ENCODE data around the gene NUP210.

Gene NUP210

DNA sequence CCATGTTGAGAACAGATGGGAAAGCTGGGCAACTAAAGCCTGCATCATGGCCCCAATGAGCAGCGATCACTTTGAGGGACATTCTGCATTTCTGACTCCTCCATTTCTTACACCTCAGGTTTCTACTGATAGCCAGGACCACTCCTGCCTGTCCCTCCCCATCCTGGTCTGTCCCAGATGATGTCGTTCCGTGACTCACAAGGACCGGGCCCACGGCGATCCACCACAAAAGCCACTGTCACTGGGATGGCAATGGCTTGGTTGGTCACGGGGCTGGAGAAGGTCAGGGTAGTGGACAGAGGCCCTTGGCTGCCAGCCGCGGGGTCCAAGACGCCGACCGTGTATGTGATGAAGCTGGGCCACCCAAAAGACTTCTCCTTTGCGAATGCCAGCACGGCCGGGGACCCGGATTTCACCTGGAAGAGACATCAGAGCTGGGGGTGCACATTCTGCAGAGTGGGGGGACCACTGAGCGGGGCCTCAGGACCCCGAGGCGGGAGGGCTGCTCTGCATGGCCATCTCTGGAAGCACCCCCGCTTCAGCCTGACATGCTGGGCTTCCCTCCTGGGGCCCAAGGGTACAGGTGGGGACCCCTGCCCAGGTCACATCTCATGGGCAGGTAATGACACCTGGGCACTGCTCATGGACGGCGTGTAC is 100.4 kb downstream of the NUP210 start:
- DNase-seq = no peak

GRCh38 chr3:13318626-13319470 is 101.3 kb downstream of the NUP210 start:
- DNase-seq = no peak

GRCh38 chr3:13317596-13318320 is 102.4 kb downstream of the NUP210 start:
- no peak for DNase-seq

DNA sequence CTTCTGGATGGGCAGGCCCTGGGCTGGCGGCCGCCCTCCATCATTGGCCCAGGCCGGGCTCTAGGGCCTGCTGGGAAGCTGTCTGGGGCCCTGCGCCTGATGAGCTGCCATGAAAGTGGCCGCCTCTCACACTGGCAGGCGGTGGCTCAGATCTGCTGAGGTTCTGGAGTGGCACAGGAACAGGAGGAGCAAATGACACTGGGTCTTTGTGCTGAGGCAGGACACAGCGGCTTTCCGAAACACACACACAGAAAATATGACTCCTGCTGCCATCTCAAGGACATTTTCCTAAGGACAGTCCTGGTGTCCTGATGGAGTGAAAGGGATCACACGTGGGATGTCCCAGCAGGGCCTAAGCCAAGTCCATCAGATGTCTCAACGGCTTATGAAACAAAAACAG is 103.5 kb downstream of the NUP210 start:
- peak in 10 of 14 donors; percentile 11 to 49 (median 26) for DNase-seq

GRCh38 chr3:13314877-13315276 is 105.2 kb downstream of the NUP210 start:
- DNase-seq = no peak

- DNase-seq = no peak
These were observed 106.3 kb downstream of the NUP210 start for GRCh38 chr3:13313813-13314212.

GRCh38 chr3:13309004-13309403 is 111.1 kb downstream of the NUP210 start:
- DNase-seq = no peak

DNA sequence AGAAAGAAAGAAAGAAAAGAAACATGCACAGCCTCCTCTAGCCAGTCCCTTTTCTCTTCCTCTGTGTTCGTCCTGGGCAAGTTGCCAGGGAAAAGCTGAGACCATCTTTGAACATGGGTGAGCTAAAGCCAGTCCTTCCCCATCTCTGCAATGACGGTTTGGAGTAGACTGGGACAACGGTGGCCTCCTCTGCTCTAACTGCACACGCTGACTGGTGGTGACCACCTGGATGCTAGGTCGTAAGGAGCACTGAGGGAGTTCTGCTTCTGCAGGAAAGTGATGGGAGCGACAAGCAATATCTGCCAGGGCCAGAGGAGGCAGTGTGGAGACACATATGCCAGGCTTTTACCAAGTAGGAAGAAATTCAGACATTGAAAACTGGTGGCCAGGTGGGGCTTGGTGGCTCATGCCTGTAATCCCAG is 111.7 kb downstream of the NUP210 start:
- DNase-seq = peak in 8 of 14 donors; percentile 18 to 67 (median 39)

DNA sequence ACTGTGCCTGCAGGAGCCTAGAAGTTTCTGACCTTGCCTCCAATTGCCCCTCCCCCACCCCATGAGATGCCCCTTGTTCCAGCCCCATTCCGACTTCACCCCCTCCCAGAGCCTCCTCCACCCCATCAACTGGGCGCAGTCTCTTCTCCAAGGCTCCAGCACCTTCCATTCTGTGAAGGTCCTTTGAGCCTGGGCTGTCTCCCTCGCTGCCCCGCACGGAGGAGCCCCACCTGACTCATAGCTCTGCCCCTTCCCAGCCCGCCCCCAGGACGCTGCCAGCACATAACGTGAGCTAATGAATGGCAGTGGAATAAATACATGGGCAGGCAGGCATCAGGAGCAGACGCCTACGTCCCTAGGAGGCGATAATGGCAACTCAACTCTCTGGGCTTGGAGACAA is 113.1 kb downstream of the NUP210 start:
- DNase-seq = no peak

GRCh38 chr3:13305623-13306022 is 114.5 kb downstream of the NUP210 start:
- no peak for DNase-seq

DNA sequence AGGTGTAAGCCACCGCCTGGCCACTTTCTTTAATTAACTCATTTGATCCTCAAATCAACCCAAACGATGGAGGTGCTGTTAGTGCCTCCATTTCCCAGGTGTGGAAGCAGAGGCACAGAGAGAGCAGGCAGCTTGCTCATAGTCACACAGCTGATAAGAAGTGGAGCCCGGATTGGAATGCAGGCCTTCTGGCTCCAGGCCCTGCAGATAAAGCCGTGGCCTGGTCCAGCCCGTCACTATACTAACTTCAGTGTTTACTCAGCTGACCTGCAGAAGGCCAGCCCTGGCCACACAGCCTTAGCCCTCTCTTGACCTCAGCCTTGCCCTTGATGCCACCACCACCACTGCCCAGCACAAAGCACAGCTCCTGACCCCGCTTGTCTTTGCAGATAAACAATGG is 116.7 kb downstream of the NUP210 start:
- no peak for DNase-seq

- DNase-seq = no peak
These were observed 118.7 kb downstream of the NUP210 start for GRCh38 chr3:13301286-13301987.

DNA sequence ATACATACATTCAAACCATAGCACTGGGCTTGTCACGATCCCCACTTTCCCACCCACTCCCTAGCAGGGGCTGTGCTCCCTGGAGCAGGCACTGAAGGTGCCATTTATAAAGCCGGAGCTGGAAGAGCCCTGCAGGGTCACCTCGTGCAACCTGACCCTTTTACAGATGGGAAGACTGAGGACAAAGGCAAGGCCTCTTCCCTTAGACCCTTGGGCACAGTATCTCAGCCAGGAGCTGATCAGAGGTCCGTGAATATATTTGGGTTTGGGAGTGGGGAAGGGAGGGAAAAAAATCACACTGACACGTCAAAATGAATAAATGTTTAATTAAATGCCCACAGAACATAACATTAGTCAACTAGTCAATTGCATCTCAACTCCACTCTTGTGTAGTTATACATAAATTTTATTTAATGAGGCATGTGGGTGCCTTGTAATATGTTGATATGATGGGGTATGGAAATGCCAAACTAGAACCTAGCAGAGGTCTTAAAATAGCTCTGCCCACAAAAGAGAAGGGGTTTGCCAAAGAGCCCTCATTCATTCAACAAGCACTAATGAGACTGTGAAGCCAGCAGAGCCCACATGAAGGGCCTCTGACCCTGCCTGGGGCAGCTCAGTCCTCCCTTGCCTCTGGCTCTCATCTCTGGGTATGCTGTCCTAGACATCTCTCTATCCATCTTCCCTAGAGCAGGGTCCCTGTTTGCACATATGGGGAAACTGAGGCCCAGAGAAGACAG is 119.4 kb downstream of the NUP210 start:
- DNase-seq = no peak

- DNase-seq = no peak
These were observed 120.5 kb downstream of the NUP210 start for GRCh38 chr3:13299531-13300155.

DNA sequence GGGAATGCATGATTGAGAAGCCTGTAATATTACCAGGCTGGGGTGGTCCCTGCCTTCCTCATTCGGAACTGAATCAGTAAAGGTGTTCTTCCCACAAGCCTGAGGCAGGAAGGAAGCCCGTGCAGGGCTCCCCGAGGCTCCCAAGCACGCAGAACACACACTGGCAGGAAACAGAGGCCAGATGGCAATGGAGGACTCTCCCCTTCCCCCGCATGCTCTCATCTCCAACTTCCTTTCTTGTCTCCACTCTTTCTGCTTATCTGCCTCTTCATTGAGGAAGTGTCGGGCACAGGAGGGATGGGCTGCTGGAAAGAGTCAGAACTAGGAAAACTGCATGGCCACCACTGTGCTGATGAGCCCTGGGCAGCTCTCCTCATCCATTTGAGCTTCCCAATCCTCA is 123.5 kb downstream of the NUP210 start:
- peak in 1 of 14 donors; percentile 60 for DNase-seq

GRCh38 chr3:13294442-13295351 is 125.4 kb downstream of the NUP210 start:
- DNase-seq = no peak

DNA sequence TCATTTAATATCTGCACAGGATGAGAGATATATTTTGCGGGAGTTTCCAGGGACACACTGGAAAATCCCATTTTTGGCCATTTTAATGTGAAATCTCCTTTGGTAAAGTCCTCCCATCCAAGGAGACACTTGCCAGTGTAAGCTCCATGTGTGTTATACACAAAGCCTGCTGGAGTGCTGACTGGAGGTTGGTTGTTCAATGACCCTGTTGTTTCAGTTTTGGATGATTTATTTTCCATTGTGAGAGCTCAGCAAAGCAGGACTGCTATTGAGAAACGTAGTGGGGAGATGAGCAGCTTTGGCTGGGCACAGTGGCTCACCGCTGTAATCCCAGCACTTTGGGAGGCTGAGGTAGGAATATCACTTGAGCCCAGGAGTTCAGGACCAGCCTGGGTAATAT is 127.7 kb downstream of the NUP210 start:
- no peak for DNase-seq

DNA sequence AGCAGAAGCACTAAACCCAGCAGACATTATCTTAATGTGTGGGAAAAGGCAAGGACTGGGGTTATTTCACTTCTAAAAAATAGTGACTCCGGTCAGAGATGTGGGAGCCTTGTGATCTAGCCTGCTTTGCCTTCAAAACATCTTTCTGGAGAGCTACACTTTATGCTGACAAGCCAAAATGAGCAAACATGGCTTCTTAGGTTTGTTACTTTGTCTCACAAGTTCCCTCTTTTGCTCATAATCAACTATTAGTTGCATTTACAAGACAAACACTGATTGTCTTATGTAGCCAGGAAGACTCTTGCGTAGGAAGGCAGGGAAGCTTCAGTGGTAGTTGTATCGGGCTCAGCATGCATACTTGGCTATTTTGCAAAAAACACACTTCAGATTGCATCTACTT is 129.2 kb downstream of the NUP210 start:
- DNase-seq = no peak

DNA sequence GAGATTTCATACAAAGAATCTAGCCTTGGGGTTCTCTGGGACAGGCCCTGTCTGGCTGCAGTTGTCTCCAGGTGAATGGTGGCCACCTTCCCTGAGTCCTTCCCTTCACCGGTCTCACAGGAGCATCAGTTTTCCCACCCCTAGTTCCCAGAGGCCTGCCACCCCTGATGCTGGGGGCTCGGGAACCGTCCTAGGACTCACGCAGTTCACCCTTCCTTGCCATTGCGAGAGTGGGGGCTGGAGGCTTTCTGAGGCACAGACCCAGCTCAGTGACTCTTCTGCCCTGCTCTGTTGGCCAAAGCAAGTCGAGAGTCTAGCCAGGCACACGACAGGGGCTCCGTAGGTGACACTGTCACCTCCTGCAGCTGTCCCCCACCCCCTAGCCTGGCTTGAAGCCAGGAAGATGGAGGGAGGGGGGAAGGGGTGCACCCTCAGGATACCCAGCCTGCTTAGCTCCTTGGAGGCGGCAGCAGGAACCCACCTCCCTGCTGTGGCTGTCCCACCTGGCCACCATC is 130.3 kb downstream of the NUP210 start:
- DNase-seq = no peak

All from C1 segment of cervical spinal cord (tissue), 14 donors.